Measurements from ENCODE around the gene RMND1. TPM values are rescaled to one million over a fixed set of nuclear protein-coding genes. Genes with fewer than 3 reads are reported as not detected.

RMND1 gene
- total and polyA plus RNA-seq, 2 of the 13 experiments (the other 11 are each of a cell fraction or from before 2014, with no cell fraction given) = 34.0 to 72.5 TPM

DNA sequence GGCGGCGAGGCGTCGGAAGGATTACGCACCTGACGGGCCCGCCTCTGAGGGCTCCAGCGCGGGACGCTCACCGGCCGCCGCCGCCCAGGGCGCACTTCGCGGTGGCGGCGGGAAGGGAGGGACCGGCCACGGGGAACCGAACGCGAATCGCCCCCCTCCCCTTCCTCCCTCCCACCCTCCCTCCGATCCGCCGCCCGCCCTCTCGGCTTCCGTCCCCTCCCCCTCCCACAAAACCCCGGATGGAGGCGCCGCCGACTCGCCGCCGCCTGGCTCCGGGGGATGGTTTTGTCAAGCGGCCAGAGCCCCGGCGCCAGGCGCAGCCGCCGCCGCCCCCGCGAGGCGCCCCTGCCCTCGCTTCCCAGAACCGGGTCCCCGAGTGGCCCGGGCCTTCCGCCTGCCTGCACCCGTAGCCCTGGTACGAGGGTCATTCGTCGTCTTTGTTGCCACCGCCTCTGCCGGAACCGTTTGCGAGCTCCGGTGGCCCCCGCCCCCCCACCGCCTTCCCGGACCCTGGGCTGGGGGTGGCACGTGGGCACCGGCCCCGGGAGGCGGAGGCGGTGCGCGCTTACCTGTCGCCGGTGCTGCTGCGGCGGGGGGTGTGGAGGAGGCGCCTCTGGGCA is 61.0 kb downstream of the RMND1 start (continued):
- TF ChIP-seq HDAC1 (CRISPR knock-in tag; IDR thresholded peaks at IDR 0.05) (no peak; the same call in 1 of the 2 replicates), HNRNPUL1 (IDR thresholded peaks at IDR 0.05; ENCODE audit: low read depth, low read length) (no peak), ZMYM4 (CRISPR knock-in tag; IDR thresholded peaks at IDR 0.05) (peak; percentile 18), ZBTB20 (CRISPR knock-in tag; IDR thresholded peaks at IDR 0.05; ENCODE audit: borderline replicate concordance, low read depth) (no peak), BRD4 (CRISPR knock-in tag; IDR thresholded peaks at IDR 0.05) (no peak; the same call in 1 of the 2 replicates), MED13 (CRISPR knock-in tag; IDR thresholded peaks at IDR 0.05) (no peak), ZNF605 (CRISPR knock-in tag; IDR thresholded peaks at IDR 0.05) (peak; percentile 12; the same call in 1 of the 2 replicates), SATB2 (CRISPR knock-in tag; IDR thresholded peaks at IDR 0.05) (no peak), DNMT1 (CRISPR knock-in tag; IDR thresholded peaks at IDR 0.05) (no peak), NR2C2 (CRISPR knock-in tag; IDR thresholded peaks at IDR 0.05; ENCODE audit: borderline replicate concordance) (no peak), ZNF570 (CRISPR knock-in tag; IDR thresholded peaks at IDR 0.05; ENCODE audit: borderline replicate concordance) (0 out of 2 replicates have a peak, but pooled peaks have one; percentile 63), ONECUT2 (CRISPR knock-in tag; IDR thresholded peaks at IDR 0.05) (no peak)
- TF ChIP-seq, protein P1, sequence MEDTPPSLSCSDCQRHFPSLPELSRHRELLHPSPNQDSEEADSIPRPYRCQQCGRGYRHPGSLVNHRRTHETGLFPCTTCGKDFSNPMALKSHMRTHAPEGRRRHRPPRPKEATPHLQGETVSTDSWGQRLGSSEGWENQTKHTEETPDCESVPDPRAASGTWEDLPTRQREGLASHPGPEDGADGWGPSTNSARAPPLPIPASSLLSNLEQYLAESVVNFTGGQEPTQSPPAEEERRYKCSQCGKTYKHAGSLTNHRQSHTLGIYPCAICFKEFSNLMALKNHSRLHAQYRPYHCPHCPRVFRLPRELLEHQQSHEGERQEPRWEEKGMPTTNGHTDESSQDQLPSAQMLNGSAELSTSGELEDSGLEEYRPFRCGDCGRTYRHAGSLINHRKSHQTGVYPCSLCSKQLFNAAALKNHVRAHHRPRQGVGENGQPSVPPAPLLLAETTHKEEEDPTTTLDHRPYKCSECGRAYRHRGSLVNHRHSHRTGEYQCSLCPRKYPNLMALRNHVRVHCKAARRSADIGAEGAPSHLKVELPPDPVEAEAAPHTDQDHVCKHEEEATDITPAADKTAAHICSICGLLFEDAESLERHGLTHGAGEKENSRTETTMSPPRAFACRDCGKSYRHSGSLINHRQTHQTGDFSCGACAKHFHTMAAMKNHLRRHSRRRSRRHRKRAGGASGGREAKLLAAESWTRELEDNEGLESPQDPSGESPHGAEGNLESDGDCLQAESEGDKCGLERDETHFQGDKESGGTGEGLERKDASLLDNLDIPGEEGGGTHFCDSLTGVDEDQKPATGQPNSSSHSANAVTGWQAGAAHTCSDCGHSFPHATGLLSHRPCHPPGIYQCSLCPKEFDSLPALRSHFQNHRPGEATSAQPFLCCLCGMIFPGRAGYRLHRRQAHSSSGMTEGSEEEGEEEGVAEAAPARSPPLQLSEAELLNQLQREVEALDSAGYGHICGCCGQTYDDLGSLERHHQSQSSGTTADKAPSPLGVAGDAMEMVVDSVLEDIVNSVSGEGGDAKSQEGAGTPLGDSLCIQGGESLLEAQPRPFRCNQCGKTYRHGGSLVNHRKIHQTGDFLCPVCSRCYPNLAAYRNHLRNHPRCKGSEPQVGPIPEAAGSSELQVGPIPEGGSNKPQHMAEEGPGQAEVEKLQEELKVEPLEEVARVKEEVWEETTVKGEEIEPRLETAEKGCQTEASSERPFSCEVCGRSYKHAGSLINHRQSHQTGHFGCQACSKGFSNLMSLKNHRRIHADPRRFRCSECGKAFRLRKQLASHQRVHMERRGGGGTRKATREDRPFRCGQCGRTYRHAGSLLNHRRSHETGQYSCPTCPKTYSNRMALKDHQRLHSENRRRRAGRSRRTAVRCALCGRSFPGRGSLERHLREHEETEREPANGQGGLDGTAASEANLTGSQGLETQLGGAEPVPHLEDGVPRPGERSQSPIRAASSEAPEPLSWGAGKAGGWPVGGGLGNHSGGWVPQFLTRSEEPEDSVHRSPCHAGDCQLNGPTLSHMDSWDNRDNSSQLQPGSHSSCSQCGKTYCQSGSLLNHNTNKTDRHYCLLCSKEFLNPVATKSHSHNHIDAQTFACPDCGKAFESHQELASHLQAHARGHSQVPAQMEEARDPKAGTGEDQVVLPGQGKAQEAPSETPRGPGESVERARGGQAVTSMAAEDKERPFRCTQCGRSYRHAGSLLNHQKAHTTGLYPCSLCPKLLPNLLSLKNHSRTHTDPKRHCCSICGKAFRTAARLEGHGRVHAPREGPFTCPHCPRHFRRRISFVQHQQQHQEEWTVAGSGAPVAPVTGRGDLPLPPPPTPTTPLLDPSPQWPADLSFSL (CRISPR knock-in tag; IDR thresholded peaks at IDR 0.05) = no peak
- TF ChIP-seq, protein P2, sequence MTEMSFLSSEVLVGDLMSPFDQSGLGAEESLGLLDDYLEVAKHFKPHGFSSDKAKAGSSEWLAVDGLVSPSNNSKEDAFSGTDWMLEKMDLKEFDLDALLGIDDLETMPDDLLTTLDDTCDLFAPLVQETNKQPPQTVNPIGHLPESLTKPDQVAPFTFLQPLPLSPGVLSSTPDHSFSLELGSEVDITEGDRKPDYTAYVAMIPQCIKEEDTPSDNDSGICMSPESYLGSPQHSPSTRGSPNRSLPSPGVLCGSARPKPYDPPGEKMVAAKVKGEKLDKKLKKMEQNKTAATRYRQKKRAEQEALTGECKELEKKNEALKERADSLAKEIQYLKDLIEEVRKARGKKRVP (CRISPR knock-in tag; IDR thresholded peaks at IDR 0.05) = no peak
- TF ChIP-seq, protein P3, sequence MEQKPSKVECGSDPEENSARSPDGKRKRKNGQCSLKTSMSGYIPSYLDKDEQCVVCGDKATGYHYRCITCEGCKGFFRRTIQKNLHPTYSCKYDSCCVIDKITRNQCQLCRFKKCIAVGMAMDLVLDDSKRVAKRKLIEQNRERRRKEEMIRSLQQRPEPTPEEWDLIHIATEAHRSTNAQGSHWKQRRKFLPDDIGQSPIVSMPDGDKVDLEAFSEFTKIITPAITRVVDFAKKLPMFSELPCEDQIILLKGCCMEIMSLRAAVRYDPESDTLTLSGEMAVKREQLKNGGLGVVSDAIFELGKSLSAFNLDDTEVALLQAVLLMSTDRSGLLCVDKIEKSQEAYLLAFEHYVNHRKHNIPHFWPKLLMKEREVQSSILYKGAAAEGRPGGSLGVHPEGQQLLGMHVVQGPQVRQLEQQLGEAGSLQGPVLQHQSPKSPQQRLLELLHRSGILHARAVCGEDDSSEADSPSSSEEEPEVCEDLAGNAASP (CRISPR knock-in tag; IDR thresholded peaks at IDR 0.05; ENCODE audit: borderline replicate concordance) = no peak
- TF ChIP-seq, protein P4, sequence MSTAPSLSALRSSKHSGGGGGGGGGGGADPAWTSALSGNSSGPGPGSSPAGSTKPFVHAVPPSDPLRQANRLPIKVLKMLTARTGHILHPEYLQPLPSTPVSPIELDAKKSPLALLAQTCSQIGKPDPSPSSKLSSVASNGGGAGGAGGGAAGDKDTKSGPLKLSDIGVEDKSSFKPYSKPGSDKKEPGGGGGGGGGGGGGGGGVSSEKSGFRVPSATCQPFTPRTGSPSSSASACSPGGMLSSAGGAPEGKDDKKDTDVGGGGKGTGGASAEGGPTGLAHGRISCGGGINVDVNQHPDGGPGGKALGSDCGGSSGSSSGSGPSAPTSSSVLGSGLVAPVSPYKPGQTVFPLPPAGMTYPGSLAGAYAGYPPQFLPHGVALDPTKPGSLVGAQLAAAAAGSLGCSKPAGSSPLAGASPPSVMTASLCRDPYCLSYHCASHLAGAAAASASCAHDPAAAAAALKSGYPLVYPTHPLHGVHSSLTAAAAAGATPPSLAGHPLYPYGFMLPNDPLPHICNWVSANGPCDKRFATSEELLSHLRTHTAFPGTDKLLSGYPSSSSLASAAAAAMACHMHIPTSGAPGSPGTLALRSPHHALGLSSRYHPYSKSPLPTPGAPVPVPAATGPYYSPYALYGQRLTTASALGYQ (CRISPR knock-in tag; IDR thresholded peaks at IDR 0.05) = no peak
- TF ChIP-seq, protein P5, sequence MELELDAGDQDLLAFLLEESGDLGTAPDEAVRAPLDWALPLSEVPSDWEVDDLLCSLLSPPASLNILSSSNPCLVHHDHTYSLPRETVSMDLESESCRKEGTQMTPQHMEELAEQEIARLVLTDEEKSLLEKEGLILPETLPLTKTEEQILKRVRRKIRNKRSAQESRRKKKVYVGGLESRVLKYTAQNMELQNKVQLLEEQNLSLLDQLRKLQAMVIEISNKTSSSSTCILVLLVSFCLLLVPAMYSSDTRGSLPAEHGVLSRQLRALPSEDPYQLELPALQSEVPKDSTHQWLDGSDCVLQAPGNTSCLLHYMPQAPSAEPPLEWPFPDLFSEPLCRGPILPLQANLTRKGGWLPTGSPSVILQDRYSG (CRISPR knock-in tag; IDR thresholded peaks at IDR 0.05) = no peak

All from HepG2 (cell line).